ENCODE results near the gene SLC9A4. TPM values are rescaled to one million over a fixed set of nuclear protein-coding genes. Genes with fewer than 3 reads are reported as not detected.

The SLC9A4 gene
- total and polyA plus RNA-seq, 2 donors (not counting 3 experiments of a cell fraction or from before 2014, with no cell fraction given): not detected

GRCh38 chr2:102481931-102482330 is 8.9 kb downstream of the SLC9A4 start:
- POLR2A ChIA-PET: no interaction called here
- no TSS peak for BruUV-seq (replicated peaks)

More at GRCh38 chr2:102481931-102482330, 8.9 kb downstream of the SLC9A4 start:
- dilution Hi-C loops (cut with MboI; ENCODE audit: extremely low pct_ligation_motif_present, low sequenced_read_pairs) (loop anchor here (25.0 kb wide), 1 partner anchor 105 kb away; no protein-coding TSS in a partner anchor), intact Hi-C loops (cut with micrococcal nuclease) (no loop called here)
- no peaks in the 10 kb centered on the region for H3K9me1 ChIP-seq (replicated peaks; ENCODE audit: control insufficient read depth, extremely low read depth, insufficient read depth, low read length)
- peaks cover 7 to 16% of the 10 kb centered on the region in 2 experiments for H3K27me3 ChIP-seq (ENCODE audit: control insufficient read depth in 2 of 2, insufficient read depth in 2 of 2, low read length in 2 of 2)
- H4K20me1 ChIP-seq (replicated peaks; ENCODE audit: control insufficient read depth, extremely low read depth, insufficient read depth, low read length): no peaks in the 10 kb centered on the region
- H2AFZ ChIP-seq (ENCODE audit: low read depth, low read length): no peak overlapping the region
- H3K4me3 ChIP-seq (replicated peaks in 1 of 3; ENCODE audit: insufficient read depth in 1 of 3, low read depth in 1 of 3, low read length in 3 of 3): no peak overlapping the region
- no peak overlapping the region for H3K27ac ChIP-seq (ENCODE audit: insufficient read depth, low read depth, low read length)
- H3K9me3 ChIP-seq (replicated peaks; ENCODE audit: control insufficient read depth, insufficient read depth, low read length): no peaks in the 10 kb centered on the region
- no peak overlapping the region for H3K4me2 ChIP-seq (ENCODE audit: insufficient read depth, low read length)
- no peak for FAIRE-seq
- CTCF ChIA-PET: no interaction called here
- no peaks in the 10 kb centered on the region for H3K36me3 ChIP-seq (ENCODE audit: control insufficient read depth in 2 of 2, extremely low read depth in 1 of 2, insufficient read depth in 2 of 2, low read length in 2 of 2)
- DNase-seq (ENCODE audit: low read depth, low spot score): no peak
- H3K79me2 ChIP-seq (ENCODE audit: control insufficient read depth, insufficient read depth, low read length): no peaks in the 10 kb centered on the region
- no peak for TF ChIP-seq JUN (IDR thresholded peaks at IDR 0.05; ENCODE audit: borderline replicate concordance, insufficient read depth, insufficient read length, low read depth)
- no peak for TF ChIP-seq GATA2 (IDR thresholded peaks at IDR 0.05; ENCODE audit: insufficient read depth, insufficient read length, low read depth, low read length)
- no peak for TF ChIP-seq MAX (IDR thresholded peaks at IDR 0.05; ENCODE audit: insufficient read depth, insufficient read length)
- TF ChIP-seq POLR2A (IDR thresholded peaks at IDR 0.05; ENCODE audit: low read depth, low read length): no peak
- TF ChIP-seq CTCF (IDR thresholded peaks at IDR 0.05; ENCODE audit: extremely low read depth in 1 of 2, insufficient read depth in 1 of 2, low read depth in 1 of 2, low read length in 2 of 2): no peak
- TF ChIP-seq MYC (IDR thresholded peaks at IDR 0.05; ENCODE audit: low read depth, low read length): no peak
- no peak for TF ChIP-seq FOS (IDR thresholded peaks at IDR 0.05; ENCODE audit: borderline replicate concordance, insufficient read depth, low read length)
- no peak overlapping the region for H3K9ac ChIP-seq (replicated peaks; ENCODE audit: extremely low read depth, insufficient read depth, low read length)
- H3K4me1 ChIP-seq (ENCODE audit: control insufficient read depth, extremely low read depth, insufficient read depth, low read length): no peaks in the 10 kb centered on the region

Measured in endothelial cell of umbilical vein (primary cell).